GM12891 (cell line): ENCODE data around the gene ROBO2.

Source experiments
- DNase-seq: peaks from one replicate; pipeline ENCODE4 v3.0.0; 2011; ENCODE audit warnings: low spot score; ENCODE audit not compliant: insufficient read length
- FAIRE-seq: peaks from 2 replicates; lab custom pipeline; 2011; peaks lifted over from hg19 to GRCh38; lab: Jason Lieb, UNC
- PAX5 ChIP-seq: IDR thresholded peaks from 2 replicates; pipeline ENCODE4 v1.6.1; 2011; ENCODE audit warnings: low read length, moderate library complexity, mild to moderate bottlenecking; ENCODE audit not compliant: insufficient read depth, severe bottlenecking
- POLR2A ChIP-seq: IDR thresholded peaks from 2 replicates; pipeline ENCODE4 v1.6.1; 2011; ENCODE audit warnings: low read depth, low read length, control low read depth
- POLR2AphosphoS5 ChIP-seq: IDR thresholded peaks from 2 replicates; pipeline ENCODE4 v1.6.1; 2011; ENCODE audit warnings: low read depth, low read length, control low read depth
- POU2F2 ChIP-seq: IDR thresholded peaks from 2 replicates; pipeline ENCODE4 v1.6.1; 2011; ENCODE audit warnings: low read depth, mild to moderate bottlenecking, control low read depth, low read length, moderate library complexity
- SPI1 ChIP-seq: IDR thresholded peaks from 2 replicates; pipeline ENCODE4 v1.6.1; 2011; ENCODE audit warnings: low read depth, low read length, control low read depth
- TAF1 ChIP-seq: IDR thresholded peaks from 2 replicates; pipeline ENCODE4 v1.6.1; 2011; ENCODE audit warnings: low read depth, low read length, control low read depth

ROBO2 gene

DNA sequence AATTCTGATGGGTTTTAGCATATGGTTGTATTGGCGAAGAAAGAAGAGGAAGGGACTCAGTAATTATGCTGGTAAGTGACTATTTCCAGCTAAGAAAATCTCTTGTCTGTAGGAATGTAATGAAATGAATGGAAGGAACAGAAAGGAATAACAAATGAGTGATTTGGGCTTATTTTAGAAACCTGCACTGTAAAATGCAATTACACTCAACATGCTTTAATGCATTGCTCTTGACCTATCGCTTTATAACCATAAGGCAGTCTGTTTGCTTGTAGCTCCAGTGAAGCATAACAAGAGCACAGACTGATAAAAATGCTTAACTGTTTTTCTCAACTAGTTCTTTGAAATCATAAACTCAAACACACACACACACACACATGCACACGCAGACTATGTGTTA lies 549.0 kb downstream of the ROBO2 start:
- no peak for FAIRE-seq
- DNase-seq: no peak
- TF ChIP-seq POLR2AphosphoS5 (no peak), PAX5 (no peak), TAF1 (no peak), SPI1 (no peak), POLR2A (no peak), POU2F2 (no peak)

- DNase-seq (no peak), FAIRE-seq (no peak)
- no peak for TF ChIP-seq POLR2AphosphoS5
- no peak for TF ChIP-seq PAX5
- no peak for TF ChIP-seq SPI1
- no peak for TF ChIP-seq TAF1
- no peak for TF ChIP-seq POLR2A
- no peak for TF ChIP-seq POU2F2
These were observed 550.3 kb downstream of the ROBO2 start for GRCh38 chr3:77590191-77590590.

GRCh38 chr3:77595371-77595870 lies 555.5 kb downstream of the ROBO2 start:
- TF ChIP-seq PAX5 (no peak), POLR2AphosphoS5 (no peak), POU2F2 (no peak), SPI1 (no peak), POLR2A (no peak), TAF1 (no peak)
- DNase-seq (no peak), FAIRE-seq (no peak)

DNA sequence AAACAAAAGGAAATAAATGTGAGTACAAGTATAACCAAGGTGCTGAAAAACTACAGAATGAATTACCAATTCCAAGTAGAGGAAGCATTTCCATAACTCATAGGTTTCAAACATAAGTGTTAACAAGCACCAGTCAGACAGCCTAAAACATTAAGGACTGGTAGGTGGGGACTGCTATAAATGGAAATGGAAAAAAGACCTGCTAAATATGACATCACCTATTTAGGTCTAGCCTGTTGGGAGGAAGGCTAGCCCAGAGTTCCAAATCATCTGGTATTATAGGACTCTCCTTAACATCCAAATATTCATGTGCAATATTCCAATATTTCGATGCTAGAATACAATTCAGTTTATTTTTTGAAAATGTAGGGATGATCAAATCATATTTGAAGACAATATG lies 560.0 kb downstream of the ROBO2 start:
- FAIRE-seq (no peak), DNase-seq (no peak)
- TF ChIP-seq SPI1: no peak
- no peak for TF ChIP-seq POU2F2
- no peak for TF ChIP-seq POLR2A
- TF ChIP-seq POLR2AphosphoS5: no peak
- TF ChIP-seq PAX5: no peak
- TF ChIP-seq TAF1: no peak

- no peak for DNase-seq
- FAIRE-seq: no peak
- TF ChIP-seq TAF1 (no peak), SPI1 (no peak), POLR2A (no peak), PAX5 (no peak), POU2F2 (no peak), POLR2AphosphoS5 (no peak)
These were observed 562.0 kb downstream of the ROBO2 start for GRCh38 chr3:77601823-77602415.

DNA sequence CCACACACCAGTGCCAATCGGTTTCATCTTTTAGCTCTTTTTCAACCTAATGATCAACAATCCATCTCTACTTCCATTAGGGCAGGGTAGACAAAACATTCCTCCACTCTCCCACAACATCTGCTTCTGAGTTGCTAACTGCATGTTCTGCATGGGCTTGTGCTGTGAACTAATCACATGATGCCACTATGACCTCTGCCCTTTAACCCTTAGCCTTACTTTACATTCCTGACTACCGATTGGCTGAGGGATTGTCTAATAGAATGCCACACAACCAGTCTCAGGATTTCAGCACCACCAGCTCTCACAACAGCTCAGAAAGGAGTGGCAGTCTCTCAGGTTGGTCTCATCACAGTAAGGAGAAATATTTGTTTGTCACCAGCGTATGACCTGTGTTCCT lies 562.8 kb downstream of the ROBO2 start:
- DNase-seq (no peak), FAIRE-seq (no peak)
- TF ChIP-seq TAF1 (no peak), POU2F2 (no peak), POLR2AphosphoS5 (no peak), PAX5 (no peak), SPI1 (no peak)

- FAIRE-seq: no peak
- TF ChIP-seq SPI1 (no peak), TAF1 (no peak), POU2F2 (no peak), PAX5 (no peak), POLR2A (no peak), POLR2AphosphoS5 (no peak)
- no peak for DNase-seq
These were observed 565.4 kb downstream of the ROBO2 start for GRCh38 chr3:77605308-77605707.

GRCh38 chr3:77605865-77606264 lies 566.0 kb downstream of the ROBO2 start:
- DNase-seq: no peak
- TF ChIP-seq POU2F2 (no peak), TAF1 (no peak), PAX5 (no peak), POLR2AphosphoS5 (no peak), SPI1 (no peak), POLR2A (no peak)
- no peak for FAIRE-seq

- DNase-seq (no peak), FAIRE-seq (no peak)
- TF ChIP-seq TAF1 (no peak), POLR2A (no peak), POU2F2 (no peak), POLR2AphosphoS5 (no peak), SPI1 (no peak), PAX5 (no peak)
These were observed 566.5 kb downstream of the ROBO2 start for GRCh38 chr3:77606372-77606771.

- DNase-seq (no peak), FAIRE-seq (no peak)
- TF ChIP-seq PAX5 (no peak), TAF1 (no peak), SPI1 (no peak), POLR2AphosphoS5 (no peak), POLR2A (no peak), POU2F2 (no peak)
These were observed 578.8 kb downstream of the ROBO2 start for GRCh38 chr3:77618686-77619085.
